Erythroblast (primary cell): ENCODE measurements around the gene IMPG1.

Experiments used
- DNase-seq, 2 experiments: peaks; one replicate each; lab custom pipeline; 2025; lab: John Stamatoyannopoulos, UW
- GATA1 ChIP-seq: IDR thresholded peaks from 2 replicates; pipeline ENCODE4 v1.6.1; 2011; ENCODE audit warnings: low read depth, mild to moderate bottlenecking, control low read depth, low read length, moderate library complexity
- POLR2A ChIP-seq: IDR thresholded peaks from 2 replicates; pipeline ENCODE4 v1.6.1; 2011; ENCODE audit warnings: mild to moderate bottlenecking, low read length

The IMPG1 gene

GRCh38 chr6:75893776-75894152 is 178.7 kb downstream of the IMPG1 start:
- no peak for DNase-seq
- TF ChIP-seq GATA1 (no peak), POLR2A (no peak)

- peak; percentile 66 to 75 for DNase-seq
- TF ChIP-seq GATA1 (no peak), POLR2A (no peak)
Measured at GRCh38 chr6:75893058-75893775, 179.2 kb downstream of the IMPG1 start.

- no peak for DNase-seq
- TF ChIP-seq GATA1 (no peak), POLR2A (no peak)
Measured at GRCh38 chr6:75892384-75892783, 180.1 kb downstream of the IMPG1 start.

GRCh38 chr6:75884822-75885221 is 187.6 kb downstream of the IMPG1 start:
- TF ChIP-seq POLR2A: no peak
- no peak for TF ChIP-seq GATA1
- DNase-seq: no peak

GRCh38 chr6:75882734-75883133 is 189.7 kb downstream of the IMPG1 start:
- peak in 1 of 2 experiments; percentile 31 for DNase-seq
- TF ChIP-seq GATA1 (no peak), POLR2A (no peak)

- DNase-seq: no peak
- no peak for TF ChIP-seq GATA1
- TF ChIP-seq POLR2A: no peak
Measured at GRCh38 chr6:75880305-75880704, 192.2 kb downstream of the IMPG1 start.

- TF ChIP-seq POLR2A: no peak
- no peak for TF ChIP-seq GATA1
- DNase-seq: no peak
Measured at GRCh38 chr6:75876152-75876551, 196.3 kb downstream of the IMPG1 start.

- TF ChIP-seq POLR2A: no peak
- no peak for TF ChIP-seq GATA1
- no peak for DNase-seq
Measured at GRCh38 chr6:75874224-75874623, 198.2 kb downstream of the IMPG1 start.
